HL-60 (cell line): ENCODE results near the gene PMP22.

ENCODE experiments used
- DNase-seq, 2 experiments: peaks; one replicate each; pipeline ENCODE4 v3.0.0-alpha.2; 2010 to 2020; ENCODE audit warnings: low read depth in 1 of 2, low spot score in 1 of 2
- H3K27ac ChIP-seq: fragments of 250-450 bp; sonication (Bioruptor Pico); replicated peaks from 2 replicates; pipeline ENCODE4 v1.5.1; 2020; ENCODE audit warnings: mild to moderate bottlenecking, moderate library complexity
- H3K27me3 ChIP-seq: fragments of 250-450 bp; sonication (Bioruptor Pico); 2 replicates; pipeline ENCODE4 v1.5.1; 2021; ENCODE audit warnings: mild to moderate bottlenecking, moderate library complexity; ENCODE audit not compliant: insufficient read depth, poor library complexity, severe bottlenecking
- H3K4me3 ChIP-seq: replicated peaks from 2 replicates; pipeline ENCODE4 v1.5.1; 2011; ENCODE audit warnings: mild to moderate bottlenecking, control low read depth, low read length; ENCODE audit not compliant: insufficient read depth
- CTCF ChIP-seq: IDR thresholded peaks from one replicate; pipeline ENCODE4 v1.5.1; 2011; ENCODE audit warnings: low read length, control low read depth, inconsistent platforms; ENCODE audit not compliant: insufficient read depth
- GABPA ChIP-seq: IDR thresholded peaks from 2 replicates; pipeline ENCODE4 v1.6.1; 2012; ENCODE audit warnings: low read depth
- POLR2AphosphoS5 ChIP-seq: IDR thresholded peaks from 2 replicates; pipeline ENCODE4 v1.6.1; 2012; ENCODE audit warnings: low read depth
- REST ChIP-seq: IDR thresholded peaks from 2 replicates; pipeline ENCODE4 v1.6.1; 2012; ENCODE audit warnings: low read depth; ENCODE audit not compliant: insufficient replicate concordance
- SPI1 ChIP-seq: IDR thresholded peaks from 2 replicates; pipeline ENCODE4 v1.6.1; 2012; ENCODE audit warnings: low read depth, mild to moderate bottlenecking, borderline replicate concordance

Gene PMP22

DNA sequence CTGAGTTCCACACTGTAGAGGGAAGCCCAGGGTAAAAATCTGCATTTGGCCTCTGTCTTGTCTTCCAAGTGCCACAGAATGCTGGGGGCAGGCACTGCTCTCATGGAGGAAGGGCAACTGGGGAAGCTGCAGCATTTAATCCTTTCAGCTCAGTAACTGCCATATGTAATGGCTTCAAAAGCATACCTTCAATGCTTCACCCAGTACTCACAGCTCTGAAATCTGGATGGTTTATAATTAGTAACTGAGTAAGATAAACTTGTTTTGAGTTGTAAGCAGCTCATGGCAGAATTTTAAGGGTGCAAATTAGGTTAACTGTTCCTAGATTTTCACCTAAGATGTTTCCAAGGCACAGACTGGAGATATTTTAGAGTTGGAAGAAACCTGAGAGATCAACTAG, 24.5 kb downstream of the PMP22 start:
- no peak for DNase-seq
- Histone ChIP-seq H3K4me3 (no peak overlapping the region), H3K27me3 (no peaks in the 10 kb centered on the region), H3K27ac (no peak overlapping the region)
- TF ChIP-seq SPI1 (no peak), REST (no peak), CTCF (no peak), GABPA (no peak), POLR2AphosphoS5 (no peak)

- Histone ChIP-seq H3K27ac (no peak overlapping the region), H3K4me3 (no peak overlapping the region), H3K27me3 (no peaks in the 10 kb centered on the region)
- TF ChIP-seq REST (no peak), CTCF (no peak), SPI1 (no peak), GABPA (no peak), POLR2AphosphoS5 (no peak)
- DNase-seq = no peak
Observed at GRCh38 chr17:15239491-15239890, 25.6 kb downstream of the PMP22 start.

- DNase-seq = no peak
- TF ChIP-seq SPI1 = no peak
- Histone ChIP-seq H3K27ac (no peak overlapping the region), H3K4me3 (no peak overlapping the region), H3K27me3 (no peaks in the 10 kb centered on the region)
Observed at GRCh38 chr17:15238676-15239422, 26.3 kb downstream of the PMP22 start.

DNA sequence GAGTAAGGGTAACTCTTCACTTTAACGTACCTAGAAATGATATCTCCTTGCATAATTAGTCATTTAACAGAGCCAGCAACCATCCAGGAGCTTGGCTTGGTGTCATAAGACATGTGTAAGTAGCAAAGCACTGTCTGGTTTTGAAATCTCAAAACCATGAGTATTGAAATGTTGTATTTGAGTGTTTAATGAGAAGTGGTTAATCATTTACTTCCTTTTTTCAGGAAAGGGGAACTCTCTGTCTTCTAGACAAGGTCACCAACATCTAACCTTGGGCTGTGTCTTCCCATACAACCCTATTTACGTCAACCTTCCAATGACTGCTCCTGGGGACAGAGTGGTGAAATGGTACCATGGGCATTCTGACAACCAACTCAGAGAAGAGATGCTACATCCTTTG, 27.1 kb downstream of the PMP22 start:
- TF ChIP-seq SPI1 (peak; percentile 88), POLR2AphosphoS5 (no peak), CTCF (no peak), REST (no peak), GABPA (no peak)
- H3K4me3 ChIP-seq = no peak overlapping the region
- DNase-seq = peak; percentile 47 to 66

More for the DNA sequence above, 27.1 kb downstream of the PMP22 start:
- Histone ChIP-seq H3K27ac (no peak overlapping the region), H3K27me3 (no peaks in the 10 kb centered on the region)
